ENCODE measurements around the gene EIF3D.

DNA sequence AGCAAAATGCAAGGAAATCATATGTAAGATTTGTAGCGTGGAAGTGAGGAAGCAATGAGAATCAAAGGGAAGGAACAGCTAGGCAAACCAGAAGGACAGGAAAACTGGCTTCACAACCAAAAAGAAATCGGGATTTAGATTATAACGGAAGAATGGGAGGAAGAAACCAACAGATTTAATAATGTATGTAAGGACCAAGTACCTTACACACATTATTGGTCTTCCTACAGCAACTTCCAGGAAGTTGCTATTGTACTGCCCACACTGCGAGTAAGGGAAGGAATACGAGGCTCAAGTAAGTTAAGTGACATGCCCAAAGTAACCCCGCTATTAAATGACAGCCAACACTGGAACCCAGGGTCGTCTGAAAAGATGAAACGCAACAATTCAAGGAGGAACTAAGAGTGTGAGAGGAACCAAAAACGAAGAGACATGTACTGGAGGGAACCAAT is 48.0 kb downstream of the EIF3D start:
- TF ChIP-seq POLR2A (IDR thresholded peaks at IDR 0.05; ENCODE audit: low read depth, low read length): no peak
- peak; percentile 75; the same call in 1 of the 2 replicates for TF ChIP-seq TAF1 (IDR thresholded peaks at IDR 0.05; ENCODE audit: borderline replicate concordance, low read depth, low read length)
- no peak for TF ChIP-seq POLR2AphosphoS5 (IDR thresholded peaks at IDR 0.05; ENCODE audit: low read depth, low read length)

All from GM12892 (cell line).